ENCODE results near the gene METAP1D. TPM values are rescaled to one million over a fixed set of nuclear protein-coding genes. Genes with fewer than 3 reads are reported as not detected.

METAP1D gene
- total RNA-seq, 2 donors from 2014 or later: 11.6 to 13.6 TPM

GRCh38 chr2:172031536-172031935 is 31.8 kb downstream of the METAP1D start:
- 50% methylated on average over 4 of the region's 4 CpGs for WGBS

DNA sequence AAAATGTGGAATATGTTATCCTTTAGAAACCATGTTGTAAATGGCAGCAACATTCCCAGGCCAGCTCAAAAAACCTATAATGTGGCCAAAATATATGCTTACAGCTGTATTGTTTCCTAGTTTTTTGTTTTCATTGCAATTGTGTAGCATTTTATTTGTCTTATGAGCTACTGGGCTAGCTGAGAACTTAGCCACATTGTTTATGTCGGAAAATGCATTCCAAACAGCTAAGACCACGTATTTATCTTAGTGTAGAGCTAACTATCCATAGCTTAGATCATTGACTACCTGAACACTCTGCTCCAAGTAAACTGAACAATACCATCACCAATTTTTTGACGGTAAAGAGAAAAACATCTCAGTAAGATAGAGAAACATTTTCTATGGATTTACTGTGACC is 38.4 kb downstream of the METAP1D start:
- WGBS: 91% methylated on average over 3 of the region's 3 CpGs
- TF ChIP-seq POLR2A (IDR thresholded peaks at IDR 0.05): no peak
- no peak for TF ChIP-seq POLR2AphosphoS5 (IDR thresholded peaks at IDR 0.05)
- TF ChIP-seq, protein P1, sequence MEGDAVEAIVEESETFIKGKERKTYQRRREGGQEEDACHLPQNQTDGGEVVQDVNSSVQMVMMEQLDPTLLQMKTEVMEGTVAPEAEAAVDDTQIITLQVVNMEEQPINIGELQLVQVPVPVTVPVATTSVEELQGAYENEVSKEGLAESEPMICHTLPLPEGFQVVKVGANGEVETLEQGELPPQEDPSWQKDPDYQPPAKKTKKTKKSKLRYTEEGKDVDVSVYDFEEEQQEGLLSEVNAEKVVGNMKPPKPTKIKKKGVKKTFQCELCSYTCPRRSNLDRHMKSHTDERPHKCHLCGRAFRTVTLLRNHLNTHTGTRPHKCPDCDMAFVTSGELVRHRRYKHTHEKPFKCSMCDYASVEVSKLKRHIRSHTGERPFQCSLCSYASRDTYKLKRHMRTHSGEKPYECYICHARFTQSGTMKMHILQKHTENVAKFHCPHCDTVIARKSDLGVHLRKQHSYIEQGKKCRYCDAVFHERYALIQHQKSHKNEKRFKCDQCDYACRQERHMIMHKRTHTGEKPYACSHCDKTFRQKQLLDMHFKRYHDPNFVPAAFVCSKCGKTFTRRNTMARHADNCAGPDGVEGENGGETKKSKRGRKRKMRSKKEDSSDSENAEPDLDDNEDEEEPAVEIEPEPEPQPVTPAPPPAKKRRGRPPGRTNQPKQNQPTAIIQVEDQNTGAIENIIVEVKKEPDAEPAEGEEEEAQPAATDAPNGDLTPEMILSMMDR (IDR thresholded peaks at IDR 0.05): no peak

More at GRCh38 chr2:172031536-172031935, 31.8 kb downstream of the METAP1D start:
- H3K4me1 ChIP-seq (replicated peaks): no peaks in the 10 kb centered on the region
- no peaks in the 10 kb centered on the region for H3K27me3 ChIP-seq (replicated peaks; ENCODE audit: insufficient read depth)
- no peak for DNase-seq (ENCODE audit: low spot score)
- no peak overlapping the region for H3K27ac ChIP-seq
- no peak overlapping the region for H3K4me3 ChIP-seq
- TF ChIP-seq POLR2A (IDR thresholded peaks at IDR 0.05) (no peak), POLR2AphosphoS5 (IDR thresholded peaks at IDR 0.05) (no peak)
- TF ChIP-seq, protein P1 (IDR thresholded peaks at IDR 0.05): no peak
- no peaks in the 10 kb centered on the region for H3K9me3 ChIP-seq
- intact Hi-C loops (cut with DNase I): no loop called here
- H3K36me3 ChIP-seq: no peaks in the 10 kb centered on the region

DNA sequence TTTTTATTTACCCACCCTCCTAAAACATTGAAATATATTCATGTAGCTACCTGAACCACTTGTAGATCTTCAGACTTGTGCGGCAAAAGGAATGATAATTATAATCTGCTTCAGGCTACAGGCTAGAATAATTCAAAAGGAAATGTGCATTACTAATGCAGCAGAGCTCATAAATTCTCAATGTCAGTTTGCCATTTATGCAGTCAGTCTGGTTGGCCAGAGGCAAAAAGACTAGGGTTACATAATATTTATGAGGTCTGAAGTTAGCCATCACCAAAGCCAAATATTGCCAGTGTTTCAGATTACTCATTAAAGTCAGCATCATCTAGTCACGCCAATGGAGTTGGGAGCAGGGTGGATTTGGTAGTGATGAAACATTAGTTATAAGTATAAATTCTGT is 38.9 kb downstream of the METAP1D start:
- Histone ChIP-seq H3K9me3 (no peaks in the 10 kb centered on the region), H3K36me3 (no peaks in the 10 kb centered on the region), H3K4me3 (no peak overlapping the region), H3K4me1 (replicated peaks) (no peaks in the 10 kb centered on the region), H3K27ac (no peak overlapping the region), H3K27me3 (replicated peaks; ENCODE audit: insufficient read depth) (no peaks in the 10 kb centered on the region)
- DNase-seq (ENCODE audit: low spot score): no peak
- TF ChIP-seq, protein P1 (IDR thresholded peaks at IDR 0.05): no peak
- TF ChIP-seq POLR2AphosphoS5 (IDR thresholded peaks at IDR 0.05) (no peak), POLR2A (IDR thresholded peaks at IDR 0.05) (no peak)
- intact Hi-C loops (cut with DNase I): no loop called here
- 43% methylated on average over 2 of the region's 2 CpGs for WGBS

More for the DNA sequence above, 38.4 kb downstream of the METAP1D start:
- no peaks in the 10 kb centered on the region for H3K36me3 ChIP-seq
- no peak for DNase-seq (ENCODE audit: low spot score)
- no peaks in the 10 kb centered on the region for H3K4me1 ChIP-seq (replicated peaks)
- H3K4me3 ChIP-seq: no peak overlapping the region
- H3K27me3 ChIP-seq (replicated peaks; ENCODE audit: insufficient read depth): no peaks in the 10 kb centered on the region
- no peak overlapping the region for H3K27ac ChIP-seq
- intact Hi-C loops (cut with DNase I): no loop called here
- H3K9me3 ChIP-seq: no peaks in the 10 kb centered on the region

GRCh38 chr2:172039011-172039704 is 39.4 kb downstream of the METAP1D start:
- Histone ChIP-seq H3K9me3 (no peaks in the 10 kb centered on the region), H3K27me3 (replicated peaks; ENCODE audit: insufficient read depth) (no peaks in the 10 kb centered on the region), H3K4me1 (replicated peaks) (no peaks in the 10 kb centered on the region), H3K27ac (no peak overlapping the region), H3K36me3 (no peaks in the 10 kb centered on the region), H3K4me3 (no peak overlapping the region)
- WGBS: 67% methylated on average over 3 of the region's 3 CpGs
- no peak for DNase-seq (ENCODE audit: low spot score)
- intact Hi-C loops (cut with DNase I): no loop called here
- TF ChIP-seq POLR2AphosphoS5 (IDR thresholded peaks at IDR 0.05) (no peak), POLR2A (IDR thresholded peaks at IDR 0.05) (no peak)
- TF ChIP-seq, protein P1 (IDR thresholded peaks at IDR 0.05): no peak

DNA sequence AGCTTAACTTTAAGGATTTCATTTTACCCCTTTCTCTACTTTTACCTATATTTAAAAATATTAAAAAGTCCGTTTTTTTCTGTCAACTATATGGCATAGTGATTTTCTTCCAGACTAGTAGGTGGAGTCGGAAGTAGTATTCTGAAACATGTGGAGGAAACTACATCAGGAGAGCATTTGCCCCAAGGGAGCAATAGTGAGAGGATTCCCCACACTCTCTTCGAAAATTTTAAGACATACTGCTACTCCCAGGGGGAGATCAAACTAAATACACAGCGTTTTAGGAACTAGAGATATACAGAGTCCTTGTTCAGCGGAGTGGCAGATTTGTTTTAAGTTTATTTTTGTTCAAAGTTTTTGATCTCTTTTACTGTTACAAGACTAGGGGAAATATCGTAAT is 40.6 kb downstream of the METAP1D start:
- intact Hi-C loops (cut with DNase I): no loop called here
- no peak for DNase-seq (ENCODE audit: low spot score)
- H3K27me3 ChIP-seq (replicated peaks; ENCODE audit: insufficient read depth): no peaks in the 10 kb centered on the region
- no peak overlapping the region for H3K27ac ChIP-seq
- 84% methylated on average over 6 of the region's 6 CpGs for WGBS
- TF ChIP-seq, protein P1 (IDR thresholded peaks at IDR 0.05): no peak
- TF ChIP-seq POLR2AphosphoS5 (IDR thresholded peaks at IDR 0.05): no peak
- no peak for TF ChIP-seq POLR2A (IDR thresholded peaks at IDR 0.05)
- no peaks in the 10 kb centered on the region for H3K9me3 ChIP-seq
- H3K4me3 ChIP-seq: no peak overlapping the region
- no peaks in the 10 kb centered on the region for H3K36me3 ChIP-seq
- H3K4me1 ChIP-seq (replicated peaks): no peaks in the 10 kb centered on the region

All from prostate gland (tissue), 2 donors.